CD14-positive monocyte (primary cell): ENCODE data around the gene VRTN. TPM values are rescaled to one million over a fixed set of nuclear protein-coding genes. Genes with fewer than 3 reads are reported as not detected.

Experiments used
- DNase-seq, 3 donors: peaks; one replicate each; pipeline ENCODE4 v3.0.0-alpha.2; 2011 to 2022
- H2AFZ ChIP-seq: 2 replicates; pipeline ENCODE4 v1.6.0; 2012; ENCODE audit warnings: mild to moderate bottlenecking, low read depth, low read length, inconsistent platforms; ENCODE audit not compliant: insufficient read depth, poor library complexity, severe bottlenecking
- H3K27ac ChIP-seq, 2 donors: 1 replicate in 1 of 2; 2 replicates in 1 of 2; pipeline ENCODE4 v1.5.1; 2012 to 2013; ENCODE audit warnings: low read length in 2 of 2, control low read depth in 1 of 2, inconsistent platforms in 1 of 2, low read depth in 1 of 2, mild to moderate bottlenecking in 1 of 2
- H3K27me3 ChIP-seq, 2 donors: one replicate each; pipeline versions ENCODE4 v1.6.0 to v1.6.1; 2011 to 2013; ENCODE audit warnings: low read length in 2 of 2; ENCODE audit not compliant: control insufficient read depth in 2 of 2, insufficient read depth in 2 of 2
- H3K36me3 ChIP-seq, 2 donors: replicated peaks in 1 of 2; 1 replicate in 1 of 2; 2 replicates in 1 of 2; pipeline versions ENCODE4 v1.5.1 to v1.6.1; 2012 to 2013; ENCODE audit warnings: low read length in 2 of 2, control low read depth in 1 of 2, inconsistent platforms in 1 of 2, mild to moderate bottlenecking in 1 of 2; ENCODE audit not compliant: insufficient read depth in 2 of 2, control insufficient read depth in 1 of 2
- H3K4me1 ChIP-seq, 2 donors: 1 replicate in 1 of 2; 2 replicates in 1 of 2; pipeline versions ENCODE4 v1.5.1 to v1.6.1; 2012 to 2013; ENCODE audit warnings: low read length in 2 of 2, control low read depth in 1 of 2, inconsistent platforms in 1 of 2, mild to moderate bottlenecking in 1 of 2, moderate library complexity in 1 of 2; ENCODE audit not compliant: insufficient read depth in 2 of 2, control insufficient read depth in 1 of 2
- H3K4me2 ChIP-seq: replicated peaks from 2 replicates; pipeline ENCODE3; 2012; ENCODE audit warnings: low read length, moderate library complexity, mild to moderate bottlenecking; ENCODE audit not compliant: poor library complexity, severe bottlenecking; ENCODE audit errors: extremely low read depth
- H3K4me3 ChIP-seq, 3 experiments: fragments of 200-600 bp in 1 of 3; sonication (generic) in 1 of 3; replicated peaks in 1 of 3; 1 replicate in 2 of 3; 2 replicates in 1 of 3; pipeline ENCODE4 v1.5.1; 2011 to 2013; ENCODE audit warnings: low read length in 3 of 3, mild to moderate bottlenecking in 3 of 3, control low read depth in 2 of 3, low read depth in 2 of 3, inconsistent platforms in 1 of 3, moderate library complexity in 1 of 3
- H3K79me2 ChIP-seq: 2 replicates; pipeline ENCODE4 v1.6.0; 2012; ENCODE audit warnings: mild to moderate bottlenecking, control low read depth, inconsistent platforms, low read length, moderate library complexity; ENCODE audit not compliant: insufficient read depth
- H3K9ac ChIP-seq: 2 replicates; pipeline ENCODE4 v1.6.0; 2017; ENCODE audit warnings: low read length, mild to moderate bottlenecking; ENCODE audit not compliant: insufficient read depth, poor library complexity, severe bottlenecking
- H3K9me3 ChIP-seq, 2 donors: replicated peaks in 1 of 2; 1 replicate in 1 of 2; 2 replicates in 1 of 2; pipeline versions ENCODE4 v1.5.1 to v1.6.1; 2012 to 2013; ENCODE audit warnings: low read length in 2 of 2, control low read depth in 1 of 2; ENCODE audit not compliant: control insufficient read depth in 1 of 2, insufficient read depth in 1 of 2
- H4K20me1 ChIP-seq: 2 replicates; pipeline ENCODE4 v1.6.0; 2012; ENCODE audit warnings: mild to moderate bottlenecking, low read length, control low read depth, moderate library complexity; ENCODE audit not compliant: insufficient read depth
- H3K27ac Mint-ChIP-seq, 7 donors: one replicate each; pipeline ENCODE4 v1.8.0; 2020; ENCODE audit warnings: mild to moderate bottlenecking in 7 of 7, mixed read lengths in 7 of 7, moderate library complexity in 6 of 7, inconsistent platforms in 2 of 7
- H3K27me3 Mint-ChIP-seq, 3 donors: one replicate each; pipeline ENCODE4 v1.8.0; 2021 to 2022; ENCODE audit warnings: low read depth in 3 of 3, mild to moderate bottlenecking in 3 of 3, mixed read lengths in 3 of 3, moderate library complexity in 3 of 3, inconsistent platforms in 1 of 3
- H3K36me3 Mint-ChIP-seq, 2 donors: one replicate each; pipeline ENCODE4 v1.8.0; 2020; ENCODE audit warnings: mixed read lengths in 2 of 2, inconsistent platforms in 1 of 2, mild to moderate bottlenecking in 1 of 2
- H3K4me1 Mint-ChIP-seq: one replicate; pipeline ENCODE4 v1.8.0; 2020; ENCODE audit warnings: mild to moderate bottlenecking, mixed read lengths
- H3K4me3 Mint-ChIP-seq, 2 donors: one replicate each; pipeline ENCODE4 v1.8.0; 2020; ENCODE audit warnings: mild to moderate bottlenecking in 2 of 2, mixed read lengths in 2 of 2, moderate library complexity in 1 of 2
- H3K9me3 Mint-ChIP-seq, 7 donors: one replicate each; pipeline ENCODE4 v1.8.0; 2020 to 2022; ENCODE audit warnings: mixed read lengths in 7 of 7, mild to moderate bottlenecking in 6 of 7, moderate library complexity in 6 of 7, inconsistent platforms in 2 of 7
- CTCF ChIP-seq: fragments of 200-600 bp; IDR thresholded peaks from one replicate; pipeline ENCODE4 v1.8.0; 2022; ENCODE audit warnings: antibody characterized with exemption, mild to moderate bottlenecking
- WGBS: methylation state at CpG from one replicate; pipeline ENCODE4 v1.1.5; 2013; ENCODE audit warnings: missing lambda C conversion rate; ENCODE audit not compliant: insufficient coverage; 5-methylcytosine and 5-hydroxymethylcytosine counted together
- intact Hi-C, 2 donors: fragments of 100-400 bp; cut with micrococcal nuclease; formaldehyde crosslinking; loops; one replicate each; pipeline versions ENCODE4 v1.15.0 to v1.15.1; 2023
- polyA plus RNA-seq, 3 donors: library from polyadenylated mRNA; depleted of rRNA in 1 of 3; unstranded in 2 of 3; stranded (reverse) in 1 of 3; fragments of 300-500 nt in 2 of 3; fragments of >200 nt in 1 of 3; fragmentation: Illumina TruSeq in 2 of 3; gene quantifications; 1 replicate in 2 of 3; 2 replicates in 1 of 3; pipeline ENCODE4 v1.2.3, GENCODE V29; 2012 to 2021

The VRTN gene
- polyA plus RNA-seq, 3 donors: not detected

- intact Hi-C loops: no loop called here
- Mint-ChIP-seq H3K9me3 (no peaks in the 10 kb centered on the region), H3K4me3 (no peak overlapping the region), H3K36me3 (no peaks in the 10 kb centered on the region), H3K27me3 (peaks cover 6 to 12% (median 12%) of the 10 kb centered on the region in 3 donors), H3K27ac (peak overlapping the region in 1 of 7 donors; percentile 68), H3K4me1 (no peaks in the 10 kb centered on the region)
- Histone ChIP-seq H3K27me3 (no peaks in the 10 kb centered on the region), H3K36me3 (no peaks in the 10 kb centered on the region), H3K27ac (no peak overlapping the region), H4K20me1 (no peaks in the 10 kb centered on the region), H3K4me2 (no peak overlapping the region), H3K4me3 (no peak overlapping the region), H3K79me2 (no peaks in the 10 kb centered on the region), H3K9ac (no peak overlapping the region), H3K9me3 (no peaks in the 10 kb centered on the region), H3K4me1 (no peaks in the 10 kb centered on the region), H2AFZ (no peak overlapping the region)
- DNase-seq: no peak
- WGBS: 54% methylated on average over 4 of the region's 11 CpGs
- no peak for TF ChIP-seq CTCF
These were observed 2.1 kb downstream of the VRTN start for GRCh38 chr14:74350211-74350927.

- Mint-ChIP-seq H3K27ac (no peak overlapping the region), H3K4me3 (no peak overlapping the region), H3K36me3 (no peaks in the 10 kb centered on the region), H3K27me3 (peaks cover 9 to 11% (median 9%) of the 10 kb centered on the region in 3 donors), H3K4me1 (no peaks in the 10 kb centered on the region), H3K9me3 (no peaks in the 10 kb centered on the region)
- Histone ChIP-seq H3K4me1 (no peaks in the 10 kb centered on the region), H4K20me1 (no peaks in the 10 kb centered on the region), H3K27me3 (no peaks in the 10 kb centered on the region), H3K4me2 (no peak overlapping the region), H3K9ac (no peak overlapping the region), H2AFZ (no peak overlapping the region), H3K9me3 (no peaks in the 10 kb centered on the region), H3K79me2 (no peaks in the 10 kb centered on the region), H3K27ac (no peak overlapping the region), H3K4me3 (no peak overlapping the region), H3K36me3 (no peaks in the 10 kb centered on the region)
- WGBS: no CpG with 5 or more reads among the region's 1 CpG
- intact Hi-C loops: no loop called here
- no peak for DNase-seq
- TF ChIP-seq CTCF: no peak
These were observed 2.7 kb downstream of the VRTN start for GRCh38 chr14:74350928-74351323.
